GM10248 (cell line): Measurements from ENCODE around the gene FBP2.

Source experiments
- CTCF ChIA-PET: fragments of 300-600 bp; sonication (Branson Sonifier 250); formaldehyde crosslinking; extraction: SDS; loops from one replicate; lab custom pipeline; 2021; ENCODE audit warnings: antibody characterized with exemption; lab: Yijun Ruan, JAX
- POLR2A ChIA-PET: fragments of 350-650 bp; sonication (Branson Sonifier 250); formaldehyde crosslinking; extraction: SDS; loops from one replicate; lab custom pipeline; 2020; ENCODE audit warnings: antibody characterized with exemption; lab: Yijun Ruan, JAX
- DNase-seq: peaks from one replicate; pipeline ENCODE4 v3.0.0; 2012; ENCODE audit errors: extremely low spot score
- TF ChIP-seq, protein P1 (sequence below): IDR thresholded peaks from 2 replicates; pipeline ENCODE4 v1.5.1; 2012; ENCODE audit warnings: mild to moderate bottlenecking, low read depth; ENCODE audit errors: extremely low read depth, missing control alignments, control extremely low read depth

The FBP2 gene

DNA sequence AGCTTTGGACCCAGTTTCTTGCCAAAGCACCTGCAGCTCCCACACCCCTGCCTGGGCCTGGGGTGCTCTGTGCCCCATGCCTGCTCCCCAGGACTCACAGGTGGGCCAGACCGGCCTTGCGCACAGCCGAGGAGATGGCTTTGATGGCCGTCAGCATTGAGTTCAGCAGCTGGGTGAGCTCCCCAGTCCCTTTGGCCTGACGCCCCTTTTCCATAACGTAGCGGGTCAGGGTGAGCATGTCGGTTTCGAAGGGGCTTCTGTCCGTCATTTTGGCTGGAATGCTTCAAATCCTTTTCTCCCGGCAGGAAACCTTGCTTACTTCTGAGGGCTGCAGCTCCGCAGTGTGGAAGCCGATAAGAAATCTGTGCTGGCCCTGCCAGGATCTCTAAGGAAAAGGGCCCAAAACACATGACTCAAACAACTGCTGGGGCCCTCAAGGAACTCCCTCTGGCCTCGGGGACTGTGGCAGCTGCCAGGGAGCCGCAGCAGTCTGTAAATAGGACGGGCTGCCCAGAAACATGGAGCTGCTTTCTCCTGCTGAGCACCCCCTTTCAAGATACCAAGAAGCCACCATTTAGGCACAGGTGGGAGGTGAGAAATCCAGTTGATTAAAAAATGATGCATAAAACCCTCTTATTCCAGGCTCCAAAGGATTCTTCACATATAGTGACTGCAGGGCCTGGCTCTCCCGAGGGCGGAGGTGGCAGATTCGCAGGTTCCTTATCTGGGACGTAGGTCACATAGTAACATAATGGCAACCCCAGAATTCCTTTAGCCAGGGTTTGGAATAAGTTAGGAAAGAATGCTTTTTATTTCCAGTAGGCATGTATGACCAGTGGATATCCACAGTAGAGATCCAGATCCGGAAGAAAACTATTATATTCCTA lies at the start of gene FBP2:
Gene FBP2 (minus strand): TSS at position 366 of the 887 bp plus-strand sequence. CDS start 98 bp downstream, at position 268.
- no peak for DNase-seq
- ChIA-PET POLR2A (no interaction called here), CTCF (no interaction called here)
- TF ChIP-seq, protein P1, sequence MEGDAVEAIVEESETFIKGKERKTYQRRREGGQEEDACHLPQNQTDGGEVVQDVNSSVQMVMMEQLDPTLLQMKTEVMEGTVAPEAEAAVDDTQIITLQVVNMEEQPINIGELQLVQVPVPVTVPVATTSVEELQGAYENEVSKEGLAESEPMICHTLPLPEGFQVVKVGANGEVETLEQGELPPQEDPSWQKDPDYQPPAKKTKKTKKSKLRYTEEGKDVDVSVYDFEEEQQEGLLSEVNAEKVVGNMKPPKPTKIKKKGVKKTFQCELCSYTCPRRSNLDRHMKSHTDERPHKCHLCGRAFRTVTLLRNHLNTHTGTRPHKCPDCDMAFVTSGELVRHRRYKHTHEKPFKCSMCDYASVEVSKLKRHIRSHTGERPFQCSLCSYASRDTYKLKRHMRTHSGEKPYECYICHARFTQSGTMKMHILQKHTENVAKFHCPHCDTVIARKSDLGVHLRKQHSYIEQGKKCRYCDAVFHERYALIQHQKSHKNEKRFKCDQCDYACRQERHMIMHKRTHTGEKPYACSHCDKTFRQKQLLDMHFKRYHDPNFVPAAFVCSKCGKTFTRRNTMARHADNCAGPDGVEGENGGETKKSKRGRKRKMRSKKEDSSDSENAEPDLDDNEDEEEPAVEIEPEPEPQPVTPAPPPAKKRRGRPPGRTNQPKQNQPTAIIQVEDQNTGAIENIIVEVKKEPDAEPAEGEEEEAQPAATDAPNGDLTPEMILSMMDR, result no peak

DNA sequence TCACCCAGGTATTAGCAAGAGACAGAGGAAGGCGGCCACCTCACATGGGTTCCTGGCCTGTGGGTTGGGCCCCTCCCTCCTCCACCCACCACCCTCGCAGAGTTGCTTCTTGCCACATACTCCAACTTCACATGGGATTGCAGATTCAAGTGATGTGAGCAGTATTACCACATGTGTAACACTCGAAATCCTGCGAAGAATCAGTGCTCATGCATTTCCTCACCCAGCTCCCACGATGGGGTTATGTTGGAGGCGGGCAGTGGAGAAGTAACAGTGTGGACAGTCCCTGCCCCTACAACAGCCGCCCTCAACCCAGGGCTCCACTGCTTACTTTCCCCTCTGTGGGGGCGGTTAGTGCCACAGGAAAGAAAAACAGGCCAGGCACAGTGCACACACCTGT lies 49.6 kb upstream of the FBP2 start:
- POLR2A ChIA-PET, result no interaction called here
- no peak for DNase-seq
- TF ChIP-seq, protein P1, result no peak
- CTCF ChIA-PET, result interaction anchor here (1.1 kb wide), 1 partner anchor 20 kb away, joined by 3 read pairs; no protein-coding TSS in a partner anchor

DNA sequence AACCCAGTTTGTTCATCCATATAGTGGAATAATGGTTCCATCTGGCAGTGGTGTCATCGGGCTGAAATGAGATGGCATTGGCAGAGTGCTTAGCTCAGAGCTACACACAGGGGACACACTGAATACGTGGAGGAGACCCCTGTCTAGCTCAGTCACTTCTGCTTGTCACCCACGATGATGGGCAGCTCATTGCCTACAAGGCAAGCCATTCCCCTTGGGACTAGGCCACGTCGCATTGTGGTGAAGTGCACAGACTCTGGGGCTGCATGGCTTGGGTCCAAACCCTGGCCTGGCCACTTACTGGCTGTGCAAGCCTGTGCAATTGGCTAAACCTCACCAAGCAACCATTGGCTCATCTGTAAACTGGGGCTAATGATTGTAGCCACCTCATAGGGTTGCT lies 48.9 kb upstream of the FBP2 start:
- CTCF ChIA-PET, result interaction anchor here (1.1 kb wide), 2 partner anchors 12 to 19 kb away, joined by 3 to 5 read pairs; no protein-coding TSS in a partner anchor
- POLR2A ChIA-PET, result no interaction called here
- TF ChIP-seq, protein P1, result no peak
- DNase-seq, result no peak

DNA sequence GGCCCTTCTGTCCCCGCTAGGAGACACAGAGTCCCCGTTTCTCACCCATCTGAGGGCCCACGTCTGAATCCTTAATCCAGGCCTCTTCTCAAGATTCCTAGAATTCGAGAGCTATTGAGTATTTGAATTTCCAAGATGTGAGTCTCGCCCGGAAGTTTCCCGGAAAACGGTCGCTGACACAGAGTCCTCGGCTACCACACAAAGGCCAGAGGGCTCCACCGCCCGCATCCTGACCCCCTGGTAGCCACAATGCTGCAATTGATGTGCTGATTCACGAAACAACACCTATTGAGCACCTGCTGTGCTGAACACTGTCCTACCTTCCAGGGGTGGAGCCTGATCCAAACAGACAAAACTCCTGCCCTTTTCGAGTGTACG lies 46.4 kb upstream of the FBP2 start:
- ChIA-PET POLR2A (no interaction called here), CTCF (interaction anchor here (0.8 to 1.0 kb wide), 4 partner anchors 16 to 42 kb away, joined by 3 to 5 read pairs (median 4); no protein-coding TSS in a partner anchor)
- TF ChIP-seq, protein P1, result no peak
- DNase-seq, result no peak

DNA sequence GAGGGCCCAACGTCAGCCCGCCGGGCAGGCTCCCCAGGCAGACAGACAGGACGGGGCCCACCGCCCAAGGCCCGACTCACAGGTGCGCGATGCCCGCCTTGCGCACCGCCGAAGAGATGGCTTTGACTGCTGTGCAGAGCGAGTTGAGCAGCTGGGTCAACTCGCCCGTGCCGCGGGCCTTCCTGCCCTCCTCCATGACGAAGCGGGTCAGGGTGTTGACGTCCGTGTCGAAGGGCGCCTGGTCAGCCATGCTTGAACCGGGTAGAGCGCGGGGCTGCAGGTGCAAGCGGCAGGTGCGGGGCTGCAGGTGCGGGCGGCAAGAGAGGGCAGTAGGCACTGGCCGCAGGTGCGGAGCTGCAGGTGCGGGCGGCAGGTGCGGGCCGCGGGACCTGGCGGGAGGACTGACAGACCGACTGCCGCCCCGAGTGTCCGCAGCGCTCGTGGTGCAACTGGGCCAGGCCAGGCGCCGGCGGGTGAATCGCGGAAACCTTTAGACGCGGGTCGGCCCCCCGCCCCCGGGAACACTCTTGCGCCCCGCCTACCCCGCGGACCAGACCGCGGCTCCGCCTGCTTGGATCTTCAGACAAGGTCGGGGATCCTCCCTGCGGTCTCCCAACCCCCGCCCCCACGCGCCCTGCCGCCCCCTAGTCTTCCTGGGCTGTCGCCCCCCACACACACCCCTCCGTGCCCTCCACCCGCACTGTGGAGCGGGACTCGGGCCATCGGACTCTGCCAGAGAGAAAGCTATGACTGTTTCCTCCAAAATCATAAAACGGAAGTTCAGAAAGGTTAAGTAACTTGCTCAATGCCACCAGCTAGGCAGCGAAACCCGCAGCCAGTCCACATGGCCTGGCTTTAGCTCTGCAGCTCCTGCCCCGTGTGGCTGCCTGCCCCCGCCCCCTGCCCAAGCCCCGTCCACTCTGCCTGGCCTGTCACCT lies 45.7 kb upstream of the FBP2 start, which contains the start of gene FBP1:
Gene FBP1 (minus strand): TSS at position 458 of the 938 bp plus-strand sequence. CDS start 208 bp downstream, at position 250.
- TF ChIP-seq, protein P1, result no peak
- ChIA-PET POLR2A (no interaction called here), CTCF (interaction anchor here (0.8 to 1.0 kb wide), 3 partner anchors 16 to 42 kb away, joined by 3 to 5 read pairs (median 4); no protein-coding TSS in a partner anchor)
- DNase-seq, result peak; percentile 52
